NCI-H1436 (cell line): ENCODE results near the gene COL5A1.

ENCODE experiments used
- DNase-seq: peaks from one replicate; lab custom pipeline; 2025; lab: John Stamatoyannopoulos, UW

Gene COL5A1

GRCh38 chr9:134728801-134729495, 87.3 kb downstream of the COL5A1 start:
- DNase-seq, result no peak

GRCh38 chr9:134730011-134730760, 88.6 kb downstream of the COL5A1 start:
- no peak for DNase-seq

DNA sequence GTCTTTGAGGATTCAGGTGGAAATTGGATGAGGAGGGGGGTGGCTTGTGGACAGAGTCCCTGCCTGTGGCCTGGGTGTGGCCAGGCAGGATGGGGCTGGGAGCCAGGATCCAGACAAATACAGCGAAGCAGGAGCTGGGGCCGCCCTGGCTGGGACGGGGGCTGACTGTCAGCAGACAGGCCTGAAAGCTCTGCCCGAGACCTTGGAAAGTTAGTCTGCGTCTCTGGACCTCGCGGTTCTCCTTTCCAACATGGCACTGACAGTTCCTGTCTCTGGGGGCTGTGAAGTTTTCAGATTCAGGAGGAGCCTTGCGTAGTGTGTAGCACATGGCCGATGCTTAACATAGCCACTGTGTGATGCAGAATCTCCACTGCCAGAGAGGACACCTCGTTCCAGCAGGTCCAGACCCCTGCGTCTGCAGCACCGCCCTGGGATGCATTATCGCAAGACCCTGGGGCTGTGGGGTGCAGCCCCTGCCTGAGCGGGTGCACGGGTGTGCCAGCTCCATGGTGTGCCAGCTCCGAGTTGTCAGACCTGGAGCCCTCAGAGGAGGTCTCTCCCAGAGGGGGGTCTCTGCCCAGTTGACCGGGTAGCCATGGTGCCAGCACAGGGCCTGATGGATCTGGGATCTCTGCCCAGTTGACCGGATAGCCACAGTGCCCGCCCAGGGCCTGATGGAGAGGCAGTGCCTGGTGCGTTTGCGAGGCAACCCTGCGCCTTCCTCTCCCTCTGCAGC, 89.3 kb downstream of the COL5A1 start:
- no peak for DNase-seq

- no peak for DNase-seq
These were observed 90.1 kb downstream of the COL5A1 start for GRCh38 chr9:134731497-134732391.

DNA sequence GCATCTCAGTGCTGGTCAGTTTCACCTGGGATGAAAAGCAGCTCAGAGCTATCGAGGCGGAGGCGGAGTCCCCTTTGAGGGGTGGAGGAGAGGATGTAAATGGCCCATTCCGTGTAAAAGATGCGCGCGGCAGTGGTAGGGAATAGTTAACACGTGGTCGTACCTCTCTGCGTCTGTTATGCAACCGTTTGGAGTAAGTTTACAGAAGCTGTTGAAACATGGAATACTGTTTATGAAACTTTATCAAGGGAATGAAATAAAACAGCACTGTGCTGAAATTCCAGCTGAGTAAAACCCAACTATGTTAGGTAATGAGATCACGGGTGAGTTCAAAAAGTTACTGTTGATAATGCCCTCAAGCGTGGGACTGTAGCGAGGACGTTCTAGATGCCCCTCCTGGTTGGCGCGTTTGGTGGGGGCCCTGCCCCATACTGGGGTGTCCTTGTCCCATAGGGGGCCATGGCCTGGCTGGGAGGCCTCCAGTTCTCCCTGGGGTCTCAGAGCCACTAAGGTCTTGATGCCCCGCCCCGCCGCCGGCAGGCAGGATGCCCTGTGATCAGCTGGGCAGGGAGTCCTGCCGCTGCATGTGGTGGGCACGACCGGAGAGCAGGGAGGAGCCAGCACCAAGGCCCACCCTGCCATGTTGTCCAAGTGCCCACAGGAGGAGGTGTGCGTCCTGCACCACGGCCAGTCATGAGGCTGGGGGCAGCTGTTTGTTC, 90.9 kb downstream of the COL5A1 start:
- DNase-seq, result no peak

DNA sequence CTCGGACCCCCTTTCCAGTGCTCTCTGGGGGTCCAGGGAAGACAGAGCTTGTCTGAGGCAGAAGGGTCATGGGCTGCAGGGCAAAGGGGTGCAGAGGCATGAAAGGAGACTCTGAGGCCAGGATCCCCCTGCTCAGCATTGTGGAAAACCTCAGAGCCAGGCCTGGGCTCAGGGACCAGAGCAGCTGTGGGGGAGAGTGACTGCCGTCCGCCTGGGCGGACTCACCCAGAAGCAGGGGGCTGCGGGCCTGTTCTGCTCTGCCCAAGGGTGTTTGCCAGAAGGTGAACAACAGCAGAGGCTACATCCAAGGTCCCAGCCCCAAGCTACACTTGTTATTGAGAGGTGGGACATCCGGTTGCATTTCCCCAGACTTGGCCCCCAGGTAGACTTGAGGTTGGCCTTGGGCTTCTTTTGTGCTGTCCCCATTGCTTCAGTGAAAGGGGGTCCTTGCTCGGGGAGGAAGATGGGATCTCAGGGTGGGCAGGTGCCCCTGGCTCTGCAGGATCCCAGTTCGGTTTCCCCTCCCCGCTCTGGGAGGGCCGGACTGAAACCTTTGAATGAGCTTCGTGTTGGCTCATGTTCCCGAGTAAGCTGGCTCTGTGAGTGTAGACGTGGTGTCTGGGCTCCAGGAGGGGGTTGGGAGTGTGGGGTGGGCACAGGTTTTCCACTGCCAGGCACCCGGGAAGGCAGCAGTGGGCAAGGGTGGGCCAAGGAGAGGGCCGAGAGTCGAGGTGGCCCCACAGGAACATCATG, 92.1 kb downstream of the COL5A1 start:
- DNase-seq, result no peak

- no peak for DNase-seq
These were observed 92.7 kb downstream of the COL5A1 start for GRCh38 chr9:134734270-134734669.

- no peak for DNase-seq
These were observed 94.0 kb downstream of the COL5A1 start for GRCh38 chr9:134735441-134736175.

DNA sequence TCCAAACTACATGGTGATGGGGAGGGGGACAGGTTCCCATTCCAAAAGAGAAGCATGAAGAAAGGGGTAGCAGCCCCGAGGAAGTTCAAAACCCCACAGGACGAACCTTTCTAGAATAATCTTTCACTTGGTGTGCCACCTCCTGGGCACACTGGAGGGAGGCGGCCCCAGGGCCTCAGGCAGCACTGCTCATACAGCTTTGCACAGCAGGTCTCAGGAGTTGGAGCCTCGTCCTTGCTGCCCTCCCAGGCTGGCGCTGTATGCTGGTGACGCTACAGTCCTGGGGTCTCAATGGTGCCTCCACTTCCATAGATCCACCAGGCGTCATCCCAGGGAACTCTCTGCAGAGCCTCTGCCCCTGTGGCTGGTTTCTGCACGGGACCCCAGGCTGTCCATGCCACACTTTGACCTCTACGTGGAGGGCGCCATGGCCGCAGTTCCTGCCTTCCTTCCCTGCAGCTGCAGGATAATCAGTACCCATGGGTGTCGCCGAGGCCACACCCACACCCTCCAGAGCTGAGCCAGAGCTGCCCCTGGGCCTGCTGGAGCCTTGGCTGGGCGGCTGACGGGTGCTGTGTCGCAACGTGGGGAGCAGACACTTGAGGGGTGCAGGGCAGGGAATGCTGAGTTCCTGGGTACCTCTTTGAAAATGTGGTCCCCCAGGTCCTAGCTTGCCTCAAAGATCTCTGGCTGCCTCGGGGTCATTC, 95.3 kb downstream of the COL5A1 start:
- DNase-seq, result no peak

DNA sequence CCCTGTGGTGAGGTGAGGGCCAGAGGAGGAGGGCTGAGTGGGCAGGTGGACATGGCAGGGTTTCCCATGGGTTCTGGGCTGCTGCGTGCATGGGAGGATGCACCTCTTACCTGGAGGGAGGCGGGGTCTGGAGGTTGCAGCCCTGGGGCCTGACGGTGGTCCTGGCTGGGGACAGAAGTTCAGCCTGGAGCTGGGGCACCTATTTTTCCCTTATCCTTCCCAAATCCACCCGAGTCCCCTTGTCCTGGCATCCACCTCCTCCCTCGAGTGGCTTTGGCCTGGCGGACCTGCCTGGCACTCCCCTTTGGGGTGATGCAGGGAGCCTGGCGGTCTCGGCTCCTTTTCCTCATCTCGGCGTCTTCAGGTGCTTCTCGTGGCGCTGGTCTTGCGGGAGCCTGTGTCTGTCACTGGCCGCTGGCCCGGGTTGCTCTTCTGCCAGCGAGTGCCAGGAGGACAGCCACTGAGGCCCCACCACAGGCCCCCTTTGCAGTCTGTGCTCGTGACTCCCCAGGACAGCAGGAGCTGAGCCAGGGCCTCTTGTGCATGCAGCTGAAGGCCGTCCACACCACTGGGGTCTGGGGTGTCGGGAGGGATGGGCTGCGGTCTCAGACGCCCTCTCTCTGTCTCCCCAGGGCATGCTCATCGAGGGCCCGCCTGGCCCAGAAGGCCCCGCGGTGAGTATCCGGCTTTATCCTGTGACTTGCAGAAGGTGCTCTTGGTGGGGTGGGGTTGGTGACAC, 96.4 kb downstream of the COL5A1 start:
- DNase-seq, result no peak

DNA sequence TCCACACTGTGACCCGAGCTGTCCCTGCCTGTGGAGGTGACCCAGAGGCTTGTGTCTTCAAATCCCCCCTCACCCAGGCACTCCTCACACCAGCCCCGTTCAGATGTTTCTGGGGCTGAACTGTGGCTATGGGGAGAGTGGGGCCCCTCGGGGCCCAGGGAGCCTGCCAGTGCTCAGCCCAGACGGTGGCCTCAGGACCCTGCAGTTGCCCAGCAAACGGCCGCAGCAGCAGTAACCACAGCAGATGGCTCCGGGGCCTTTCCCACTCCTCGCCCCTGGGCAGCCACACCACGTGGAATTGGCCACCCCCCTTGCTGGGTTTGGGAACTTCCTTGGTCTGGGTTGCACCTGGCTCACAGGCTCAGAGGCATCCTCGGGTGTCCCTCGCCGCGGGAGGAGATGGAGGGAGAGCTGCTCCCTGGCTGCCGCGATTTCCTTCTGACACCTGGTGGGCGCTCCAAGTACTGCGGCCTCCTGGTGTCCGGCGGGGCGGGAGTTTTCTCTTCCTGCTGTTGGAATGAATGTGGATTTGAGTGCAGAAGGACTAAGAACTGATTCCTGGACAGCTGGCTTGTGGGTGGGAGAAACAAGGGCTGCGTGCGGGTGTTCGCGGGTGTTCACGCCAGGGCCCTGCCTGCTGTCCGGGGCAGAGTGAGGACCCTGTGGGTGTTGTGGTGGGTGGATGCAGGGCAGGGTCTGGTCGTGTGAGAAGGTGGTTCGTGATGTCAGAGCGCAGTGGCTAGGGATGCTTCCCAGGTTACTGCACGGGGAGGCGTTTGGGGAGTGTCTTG, 97.5 kb downstream of the COL5A1 start:
- peak; percentile 70 for DNase-seq

- DNase-seq, result no peak
These were observed 98.0 kb downstream of the COL5A1 start for GRCh38 chr9:134739660-134739968.

- DNase-seq, result no peak
These were observed 98.5 kb downstream of the COL5A1 start for GRCh38 chr9:134740071-134740470.

- DNase-seq, result no peak
These were observed 100.2 kb downstream of the COL5A1 start for GRCh38 chr9:134741846-134742245.

GRCh38 chr9:134742822-134743535, 101.4 kb downstream of the COL5A1 start:
- no peak for DNase-seq

DNA sequence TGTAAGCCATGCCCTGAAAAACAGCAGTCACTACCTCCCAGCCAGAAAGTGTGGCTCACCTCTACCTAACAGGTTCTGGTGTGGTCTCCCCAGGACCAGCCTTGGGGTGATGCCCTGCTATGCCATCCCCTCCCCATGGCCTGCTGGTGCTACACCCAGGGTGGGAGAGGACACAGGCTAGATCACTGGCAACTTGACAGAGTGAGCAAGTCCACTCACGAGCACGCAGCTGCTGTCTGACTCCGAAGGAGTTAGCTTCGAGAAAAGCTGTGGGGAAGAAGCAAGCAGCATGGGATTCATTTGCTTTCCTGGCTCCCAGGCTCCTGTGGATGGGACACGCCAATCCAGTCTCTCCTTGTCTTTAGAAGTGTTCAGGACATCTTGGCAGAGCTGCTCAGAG, 102.2 kb downstream of the COL5A1 start:
- DNase-seq, result no peak
